Measurements from ENCODE around the gene FHAD1. TPM values are rescaled to one million over a fixed set of nuclear protein-coding genes. Genes with fewer than 3 reads are reported as not detected.

Gene FHAD1
- under 0.01 and 0.91 TPM in 2 replicates for total RNA-seq

GRCh38 chr1:15246960-15247614, at the start of gene FHAD1:
TSS of gene FHAD1 (plus strand) at chr1:15247223. CDS start at chr1:15251785, 4,562 bp downstream.

GRCh38 chr1:15409388-15410222, 162.6 kb downstream of the FHAD1 start, which contains the start of gene EFHD2:
TSS of gene EFHD2 (plus strand) at chr1:15409888. CDS start at chr1:15409972, 84 bp downstream.

Other genes with a start within 250 kb of the FHAD1 start
- gene TMEM51, start 93.5 kb upstream of the FHAD1 start, total RNA-seq = 6.5 and 10.9 TPM in 2 replicates
- gene EFHD2, start 162.7 kb downstream of the FHAD1 start, total RNA-seq = 58.8 and 103 TPM in 2 replicates
- gene CTRC, start 191.2 kb downstream of the FHAD1 start, total RNA-seq = not detected in 2 replicates
- gene CELA2A, start 209.5 kb downstream of the FHAD1 start, total RNA-seq = not detected in 2 replicates
- gene CELA2B, start 228.9 kb downstream of the FHAD1 start, total RNA-seq = not detected in 2 replicates